MCF 10A (cell line): ENCODE data around the gene GFRA1. TPM values are rescaled to one million over a fixed set of nuclear protein-coding genes. Genes with fewer than 3 reads are reported as not detected.

Experiments used
- BruUV-seq: library from RNA; stranded (reverse); fragments of 400-500 nt; replicated peaks from 2 replicates; lab custom pipeline; 2021; lab: Mats Ljungman, UMichigan
- CTCF ChIA-PET: fragments of 300-600 bp; sonication (Branson Sonifier 250); formaldehyde crosslinking; extraction: SDS; loops from one replicate; lab custom pipeline; 2021; ENCODE audit warnings: antibody characterized with exemption, inconsistent platforms; lab: Yijun Ruan, JAX
- POLR2A ChIA-PET: fragments of 300-600, 350-650 bp; sonication (Branson Sonifier 250); formaldehyde crosslinking; extraction: SDS; loops from one replicate; lab custom pipeline; 2020; ENCODE audit warnings: antibody characterized with exemption, inconsistent platforms; lab: Yijun Ruan, JAX
- DNase-seq: peaks from one replicate; pipeline ENCODE4 v3.0.0-alpha.2; 2018; ENCODE audit not compliant: unreplicated experiment
- H3K27ac Mint-ChIP-seq: one replicate; pipeline ENCODE4 v1.8.0; 2022; ENCODE audit warnings: mild to moderate bottlenecking, low read depth, mixed read lengths; ENCODE audit not compliant: unreplicated experiment
- H3K27me3 Mint-ChIP-seq: one replicate; pipeline ENCODE4 v1.8.0; 2022; ENCODE audit warnings: mixed read lengths; ENCODE audit not compliant: insufficient read depth, unreplicated experiment
- H3K36me3 Mint-ChIP-seq: one replicate; pipeline ENCODE4 v1.8.0; 2022; ENCODE audit warnings: mild to moderate bottlenecking, moderate library complexity, mixed read lengths; ENCODE audit not compliant: insufficient read depth, unreplicated experiment
- H3K4me1 Mint-ChIP-seq: one replicate; pipeline ENCODE4 v1.8.0; 2022; ENCODE audit warnings: mixed read lengths; ENCODE audit not compliant: insufficient read depth, unreplicated experiment
- H3K4me3 Mint-ChIP-seq: one replicate; pipeline ENCODE4 v1.8.0; 2022; ENCODE audit warnings: mild to moderate bottlenecking, moderate library complexity, mixed read lengths; ENCODE audit not compliant: unreplicated experiment
- H3K9me3 Mint-ChIP-seq: one replicate; pipeline ENCODE4 v1.8.0; 2022; ENCODE audit warnings: mixed read lengths; ENCODE audit not compliant: unreplicated experiment
- CTCF ChIP-seq: fragments of 200-600 bp; IDR thresholded peaks from one replicate; pipeline ENCODE4 v1.8.0; 2022; ENCODE audit warnings: antibody characterized with exemption, mild to moderate bottlenecking; ENCODE audit not compliant: unreplicated experiment
- intact Hi-C: fragments of 100-400 bp; cut with micrococcal nuclease; formaldehyde crosslinking; loops from 2 replicates; pipeline ENCODE4 v1.14.1; 2022
- total RNA-seq: library from RNA; stranded (reverse); gene quantifications from 2 replicates; pipeline ENCODE4 v1.2.3, GENCODE V29; 2022

Gene GFRA1
- total RNA-seq, 1 experiment from 2014 or later = not detected

DNA sequence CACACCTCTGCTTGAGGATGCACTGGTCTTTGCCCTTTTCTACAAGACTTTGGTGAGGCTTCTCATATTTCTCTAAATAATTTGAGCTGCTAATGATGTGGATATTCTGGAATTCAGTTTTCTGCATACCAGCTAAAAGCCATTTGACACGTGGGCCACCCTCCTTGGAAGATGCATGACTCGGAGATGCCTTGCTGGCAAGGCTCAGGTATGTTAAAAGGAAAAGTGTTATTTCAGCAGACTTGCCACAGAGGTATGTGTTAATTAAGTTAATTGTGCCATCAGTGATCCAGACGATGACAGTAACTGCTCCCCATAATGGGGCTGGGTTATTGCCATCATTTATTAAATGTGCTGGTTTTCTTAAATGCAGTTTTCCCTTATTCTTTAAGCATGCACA lies 8.8 kb upstream of the GFRA1 start:
- Mint-ChIP-seq H3K27ac (no peak overlapping the region), H3K4me3 (no peak overlapping the region), H3K36me3 (no peaks in the 10 kb centered on the region), H3K27me3 (peaks cover 14% of the 10 kb centered on the region), H3K4me1 (no peaks in the 10 kb centered on the region), H3K9me3 (no peaks in the 10 kb centered on the region)
- intact Hi-C loops = no loop called here
- CTCF ChIA-PET = interaction anchor here (0.8 to 2.8 kb wide), 4 partner anchors 105 to 575 kb away, joined by 3 to 14 read pairs (median 6); no protein-coding TSS in a partner anchor
- no peak for DNase-seq
- POLR2A ChIA-PET = no interaction called here
- TF ChIP-seq CTCF = no peak
- BruUV-seq = no TSS peak

DNA sequence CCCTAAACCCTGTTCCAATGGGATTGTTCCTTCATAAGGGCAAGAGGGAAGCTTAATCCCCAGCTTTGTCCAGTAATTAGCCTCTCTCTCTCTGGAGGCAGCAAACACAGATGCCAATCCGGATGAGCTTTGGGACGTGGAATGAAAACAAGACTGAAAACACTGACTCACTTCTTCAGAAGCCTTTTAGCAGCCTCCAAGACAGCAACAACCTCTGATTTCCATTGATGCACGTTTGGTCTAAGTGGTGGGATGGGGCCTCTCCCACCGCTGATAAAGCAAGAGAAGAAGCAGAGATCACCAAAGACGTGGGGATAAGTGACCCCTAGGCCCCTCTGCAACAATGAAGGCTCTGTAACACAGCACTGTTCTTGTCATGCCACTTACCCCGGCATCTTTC lies 5.8 kb upstream of the GFRA1 start:
- H3K4me3 Mint-ChIP-seq = no peak overlapping the region
- no peaks in the 10 kb centered on the region for H3K9me3 Mint-ChIP-seq
- ChIA-PET CTCF (interaction anchor here (0.6 kb wide), 1 partner anchor 8 kb away, joined by 3 read pairs; no protein-coding TSS in a partner anchor), POLR2A (no interaction called here)
- H3K27ac Mint-ChIP-seq = no peak overlapping the region
- no TSS peak for BruUV-seq
- H3K27me3 Mint-ChIP-seq = peaks cover 14% of the 10 kb centered on the region
- no peaks in the 10 kb centered on the region for H3K36me3 Mint-ChIP-seq
- H3K4me1 Mint-ChIP-seq = peaks cover 4% of the 10 kb centered on the region
- intact Hi-C loops = no loop called here
- DNase-seq = no peak
- TF ChIP-seq CTCF = no peak

DNA sequence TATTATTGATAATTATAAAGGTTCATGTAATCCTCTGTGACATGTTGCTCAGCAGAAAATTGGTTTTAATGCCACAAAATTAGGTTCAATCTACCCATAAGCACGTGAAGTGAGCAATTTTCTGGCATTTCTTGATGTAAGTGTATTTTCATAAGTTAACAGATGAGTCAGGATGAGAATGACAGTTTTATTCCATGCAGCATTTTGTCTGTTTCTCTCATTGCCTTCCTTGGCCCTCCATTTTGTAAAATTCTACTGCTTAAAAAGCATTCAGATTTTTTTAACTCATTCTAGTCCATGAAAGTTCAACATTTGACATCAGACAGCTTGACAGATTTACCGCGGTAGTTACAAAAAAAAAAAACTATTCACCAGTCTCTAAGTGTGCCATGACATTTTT lies 4.0 kb upstream of the GFRA1 start:
- intact Hi-C loops = no loop called here
- ChIA-PET POLR2A (no interaction called here), CTCF (interaction anchor here (0.6 to 2.0 kb wide), 5 partner anchors 11 to 860 kb away, joined by 3 to 17 read pairs (median 3); no protein-coding TSS in a partner anchor)

More for the DNA sequence above, 4.0 kb upstream of the GFRA1 start:
- H3K4me1 Mint-ChIP-seq = peaks cover 10% of the 10 kb centered on the region
- no peaks in the 10 kb centered on the region for H3K36me3 Mint-ChIP-seq
- H3K4me3 Mint-ChIP-seq = no peak overlapping the region
- no peak overlapping the region for H3K27ac Mint-ChIP-seq
- H3K9me3 Mint-ChIP-seq = no peaks in the 10 kb centered on the region
- no peak for DNase-seq
- H3K27me3 Mint-ChIP-seq = peaks cover 23% of the 10 kb centered on the region
- BruUV-seq = no TSS peak
- no peak for TF ChIP-seq CTCF
